A549 (cell line): Measurements from ENCODE around the gene EDARADD. TPM values are rescaled to one million over a fixed set of nuclear protein-coding genes. Genes with fewer than 3 reads are reported as not detected.
A peak's percentile ranks its signal among the peaks of the same experiment; 100 is the strongest.

Experiments used
- ATAC-seq, 2 experiments: fragments of 200-7000 bp in 1 of 2; fragments of >200 bp in 1 of 2; cut with Nextera tagmentation in 1 of 2; cut with Tn5 transposase in 1 of 2; 3 replicates each; pipeline versions ENCODE4 v1.8.0 to v1.9.1; 2018 to 2020; ENCODE audit warnings: mild to moderate bottlenecking in 1 of 2, moderate library complexity in 1 of 2
- CTCF ChIA-PET: fragments of 300-600 bp; sonication (Branson Sonifier 250); formaldehyde crosslinking; extraction: SDS; loops from one replicate; lab custom pipeline; 2021; ENCODE audit warnings: antibody characterized with exemption, inconsistent platforms; lab: Yijun Ruan, JAX
- POLR2A ChIA-PET: fragments of 350-600 bp; formaldehyde crosslinking; extraction: SDS; loops from one replicate; lab custom pipeline; 2021; ENCODE audit warnings: antibody characterized with exemption, inconsistent platforms; lab: Yijun Ruan, JAX
- DNase-seq, 2 experiments: peaks; one replicate each; pipeline versions ENCODE4 v3.0.0 to v3.0.0-alpha.2; 2011 to 2016; ENCODE audit warnings: low read depth in 1 of 2, low spot score in 1 of 2
- FAIRE-seq: peaks from 2 replicates; lab custom pipeline; 2011; peaks lifted over from hg19 to GRCh38; lab: Jason Lieb, UNC
- H3K27ac ChIP-seq, 2 experiments: fragments of >200 bp; sonication (Bioruptor Twin); formaldehyde crosslinking; 3 replicates each; pipeline ENCODE4 v1.5.1; 2016 to 2017
- H3K4me1 ChIP-seq: fragments of >200 bp; sonication (Bioruptor Twin); formaldehyde crosslinking; 3 replicates; pipeline ENCODE4 v1.6.1; 2016
- H3K4me2 ChIP-seq: fragments of >200 bp; sonication (Bioruptor Twin); formaldehyde crosslinking; 3 replicates; pipeline ENCODE4 v1.6.1; 2016
- H3K4me3 ChIP-seq: fragments of >200 bp; sonication (Bioruptor Twin); formaldehyde crosslinking; 3 replicates; pipeline ENCODE4 v1.5.1; 2016
- H3K9me3 ChIP-seq: fragments of >200 bp; sonication (Bioruptor Twin); formaldehyde crosslinking; 3 replicates; pipeline ENCODE4 v1.6.1; 2016
- ATOH8 ChIP-seq: fragments of 250-450 bp; sonication (Bioruptor Pico); IDR thresholded peaks from 2 replicates; pipeline ENCODE4 v1.5.0; 2020; ENCODE audit warnings: low read depth, mild to moderate bottlenecking, moderate library complexity
- CEBPB ChIP-seq, 2 experiments: fragments of >200 bp in 1 of 2; sonication (Bioruptor Twin) in 1 of 2; formaldehyde crosslinking in 1 of 2; IDR thresholded peaks; 2 replicates each; pipeline ENCODE4 v1.6.1; 2012 to 2016
- CHD2 ChIP-seq: fragments of 150-350 bp; IDR thresholded peaks from 2 replicates; pipeline ENCODE4 v1.6.1; 2014; ENCODE audit warnings: low read length; ENCODE audit not compliant: partially characterized antibody
- ELK1 ChIP-seq: fragments of 150-350 bp; IDR thresholded peaks from 2 replicates; pipeline ENCODE4 v1.6.1; 2014; ENCODE audit warnings: low read depth, mild to moderate bottlenecking, low read length
- FOSL2 ChIP-seq, 2 experiments: fragments of 450-650 bp in 1 of 2; fragments of >200 bp in 1 of 2; sonication (Bioruptor Twin) in 1 of 2; formaldehyde crosslinking; IDR thresholded peaks; 2 replicates each; pipeline versions ENCODE4 v1.5.0 to v1.6.1; 2016 to 2020; ENCODE audit warnings: mild to moderate bottlenecking in 1 of 2, moderate library complexity in 1 of 2
- FOXS1 ChIP-seq: fragments of 250-450 bp; sonication (Bioruptor Pico); IDR thresholded peaks from 2 replicates; pipeline ENCODE4 v1.5.0; 2020; ENCODE audit warnings: mild to moderate bottlenecking, moderate library complexity
- HES2 ChIP-seq: fragments of >200 bp; sonication (Bioruptor Twin); formaldehyde crosslinking; IDR thresholded peaks from 2 replicates; pipeline ENCODE4 v1.6.1; 2016
- HEYL ChIP-seq: fragments of 250-450 bp; sonication (Bioruptor Pico); IDR thresholded peaks from 2 replicates; pipeline ENCODE4 v1.8.0; 2021; ENCODE audit warnings: mild to moderate bottlenecking, moderate library complexity
- HMGXB4 ChIP-seq: fragments of 250-450 bp; sonication (Bioruptor Pico); IDR thresholded peaks from 2 replicates; pipeline ENCODE4 v1.5.0; 2021; ENCODE audit warnings: mild to moderate bottlenecking, moderate library complexity, borderline replicate concordance
- HOXA7 ChIP-seq: fragments of 250-450 bp; sonication (Bioruptor Pico); IDR thresholded peaks from 2 replicates; pipeline ENCODE4 v1.5.0; 2020; ENCODE audit warnings: mild to moderate bottlenecking, moderate library complexity
- HOXB13 ChIP-seq: fragments of 250-450 bp; sonication (Bioruptor Pico); IDR thresholded peaks from 2 replicates; pipeline ENCODE4 v1.5.0; 2020; ENCODE audit warnings: low read depth, mild to moderate bottlenecking, moderate library complexity
- HOXB5 ChIP-seq: fragments of 250-450 bp; sonication (Bioruptor Pico); IDR thresholded peaks from 2 replicates; pipeline ENCODE4 v1.5.0; 2020; ENCODE audit warnings: mild to moderate bottlenecking, moderate library complexity
- JUN ChIP-seq, 2 experiments: fragments of >200 bp; sonication (Bioruptor Twin); formaldehyde crosslinking; IDR thresholded peaks; 2 replicates in 1 of 2; 3 replicates in 1 of 2; pipeline ENCODE4 v1.6.1; 2016 to 2017
- JUNB ChIP-seq: fragments of >200 bp; sonication (Bioruptor Twin); formaldehyde crosslinking; IDR thresholded peaks from 2 replicates; pipeline ENCODE4 v1.6.1; 2016
- KDM1A ChIP-seq: fragments of 200-600 bp; sonication (generic); IDR thresholded peaks from 2 replicates; pipeline ENCODE4 v1.6.1; 2016; ENCODE audit warnings: low read depth, mild to moderate bottlenecking
- KDM5A ChIP-seq: fragments of 200-600 bp; sonication (generic); IDR thresholded peaks from 2 replicates; pipeline ENCODE4 v1.6.1; 2016; ENCODE audit warnings: antibody characterized with exemption, mild to moderate bottlenecking
- MAFK ChIP-seq: fragments of 450-650 bp; IDR thresholded peaks from 2 replicates; pipeline ENCODE4 v1.6.1; 2014; ENCODE audit not compliant: partially characterized antibody
- MAZ ChIP-seq: fragments of 150-350 bp; IDR thresholded peaks from 2 replicates; pipeline ENCODE4 v1.6.1; 2014; ENCODE audit warnings: antibody characterized with exemption, low read depth, low read length, borderline replicate concordance
- NFE2L2 ChIP-seq: fragments of 150-350 bp; conservative IDR thresholded peaks from 2 replicates; pipeline ENCODE4 v1.6.1; 2014; ENCODE audit warnings: low read length
- NPAS2 ChIP-seq: fragments of 250-450 bp; sonication (Bioruptor Pico); IDR thresholded peaks from 2 replicates; pipeline ENCODE4 v1.8.0; 2022; ENCODE audit warnings: mild to moderate bottlenecking, moderate library complexity, borderline replicate concordance
- NR3C1 ChIP-seq: fragments of >200 bp; sonication (Bioruptor Twin); formaldehyde crosslinking; IDR thresholded peaks from 3 replicates; pipeline ENCODE4 v1.6.1; 2017
- POLR2A ChIP-seq: IDR thresholded peaks from 2 replicates; pipeline ENCODE4 v1.6.1; 2012; ENCODE audit warnings: mild to moderate bottlenecking, low read length
- POLR2AphosphoS2 ChIP-seq: conservative IDR thresholded peaks from 2 replicates; pipeline ENCODE4 v1.6.1; 2012; ENCODE audit warnings: low read length, improper control_type of control experiment, inconsistent platforms
- RAD21 ChIP-seq, 2 experiments: fragments of >200 bp in 1 of 2; sonication (Bioruptor Twin) in 1 of 2; formaldehyde crosslinking in 1 of 2; IDR thresholded peaks in 1 of 2; conservative IDR thresholded peaks in 1 of 2; 2 replicates in 1 of 2; 3 replicates in 1 of 2; pipeline ENCODE4 v1.6.1; 2012 to 2018; ENCODE audit warnings: inconsistent platforms in 1 of 2
- RARB ChIP-seq: fragments of 250-450 bp; sonication (Bioruptor Pico); IDR thresholded peaks from 2 replicates; pipeline ENCODE4 v1.8.0; 2021; ENCODE audit warnings: mild to moderate bottlenecking, moderate library complexity
- RCOR1 ChIP-seq: fragments of 150-350 bp; IDR thresholded peaks from 2 replicates; pipeline ENCODE4 v1.6.1; 2014; ENCODE audit warnings: antibody characterized with exemption, low read length, low read depth
- RFX5 ChIP-seq: fragments of 450-650 bp; IDR thresholded peaks from 2 replicates; pipeline ENCODE4 v1.7.1; 2014; ENCODE audit warnings: antibody characterized with exemption, mild to moderate bottlenecking, moderate library complexity
- SREBF2 ChIP-seq: fragments of 450-650 bp; IDR thresholded peaks from 2 replicates; pipeline ENCODE4 v1.6.1; 2014; ENCODE audit warnings: mild to moderate bottlenecking, moderate library complexity
- TFCP2L1 ChIP-seq: fragments of 250-450 bp; sonication (Bioruptor Pico); IDR thresholded peaks from 2 replicates; pipeline ENCODE4 v1.5.0; 2021; ENCODE audit warnings: mild to moderate bottlenecking
- ZC3H11A ChIP-seq: fragments of 450-650 bp; IDR thresholded peaks from 2 replicates; pipeline ENCODE4 v1.6.1; 2014; ENCODE audit warnings: antibody characterized with exemption, mild to moderate bottlenecking
- ZFP36 ChIP-seq: fragments of 450-650 bp; IDR thresholded peaks from 2 replicates; pipeline ENCODE4 v1.6.1; 2014; ENCODE audit warnings: borderline replicate concordance; ENCODE audit not compliant: partially characterized antibody
- ZNF302 ChIP-seq: fragments of 250-450 bp; sonication (Bioruptor Pico); IDR thresholded peaks from 2 replicates; pipeline ENCODE4 v1.9.0; 2021; ENCODE audit warnings: inconsistent platforms, mild to moderate bottlenecking, moderate library complexity
- WGBS: methylation state at CpG from one replicate; pipeline ENCODE4 v1.1.6; 2017; ENCODE audit errors: missing lambda C conversion rate; 5-methylcytosine and 5-hydroxymethylcytosine counted together
- polyA plus RNA-seq, 4 experiments: library from polyadenylated mRNA; depleted of rRNA in 3 of 4; stranded (reverse); fragments of >200 nt; fragmentation: RNase III in 1 of 4; extraction: RNeasy Plus Mini Kit Qiagen cat#74134 plus additional on column Dnase treatment in 1 of 4; gene quantifications; 2 replicates in 3 of 4; 3 replicates in 1 of 4; pipeline ENCODE4 v1.2.3, GENCODE V29; 2011 to 2017
- TF ChIP-seq, protein P1 (sequence below): fragments of >200 bp; sonication (Bioruptor Twin); formaldehyde crosslinking; IDR thresholded peaks from 3 replicates; pipeline ENCODE4 v1.5.1; 2016
- TF ChIP-seq, protein P2 (sequence below): fragments of >200 bp; sonication (Bioruptor Twin); formaldehyde crosslinking; IDR thresholded peaks from 3 replicates; pipeline ENCODE4 v1.6.1; 2016
- TF ChIP-seq, protein P3 (sequence below): IDR thresholded peaks from 2 replicates; pipeline ENCODE4 v1.6.1; 2012

EDARADD gene
- polyA plus RNA-seq, 2 of the 4 experiments (the other 2 are of a cell fraction): 2.1 to 5.8 TPM

DNA sequence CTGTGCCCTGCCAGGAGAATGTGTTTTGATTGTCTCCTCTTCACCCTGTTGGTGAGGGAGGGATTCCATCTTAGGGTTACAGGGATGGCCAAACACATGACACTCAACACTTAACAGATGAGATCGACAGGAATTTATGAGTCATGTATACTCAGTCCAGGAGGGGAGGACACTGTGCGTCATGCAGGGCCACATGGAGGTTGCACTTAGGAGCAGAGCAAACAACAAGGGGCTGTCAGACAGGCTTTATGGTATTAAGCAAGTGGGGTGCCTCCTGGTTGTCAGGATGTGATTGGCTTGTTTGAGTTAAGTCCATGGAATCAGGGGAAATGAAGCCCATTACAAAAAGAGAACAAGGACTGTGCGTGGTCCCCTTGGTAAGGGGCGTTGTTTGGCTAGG is 26.9 kb downstream of the EDARADD start:
- FAIRE-seq: no peak
- POLR2A ChIA-PET: no interaction called here
- 30% methylated on average over 4 of the region's 4 CpGs for WGBS
- Histone ChIP-seq H3K4me2 (peak overlapping the region; percentile 25), H3K4me3 (no peak overlapping the region), H3K27ac (peak overlapping the region; percentile 64 to 74), H3K9me3 (no peaks in the 10 kb centered on the region), H3K4me1 (peaks cover 29% of the 10 kb centered on the region)
- CTCF ChIA-PET: no interaction called here
- DNase-seq: peak; percentile 65 to 91
- ATAC-seq: peak; percentile 95 to 97
- TF ChIP-seq RFX5: no peak
- no peak for TF ChIP-seq ZFP36
- TF ChIP-seq MAZ: no peak
- no peak for TF ChIP-seq HES2
- TF ChIP-seq HEYL (CRISPR knock-in tag): no peak
- no peak for TF ChIP-seq MAFK
- peak; percentile 19; the same call in 1 of the 2 replicates for TF ChIP-seq HOXB5 (CRISPR knock-in tag)
- TF ChIP-seq HOXA7 (CRISPR knock-in tag): no peak
- TF ChIP-seq, protein P1, sequence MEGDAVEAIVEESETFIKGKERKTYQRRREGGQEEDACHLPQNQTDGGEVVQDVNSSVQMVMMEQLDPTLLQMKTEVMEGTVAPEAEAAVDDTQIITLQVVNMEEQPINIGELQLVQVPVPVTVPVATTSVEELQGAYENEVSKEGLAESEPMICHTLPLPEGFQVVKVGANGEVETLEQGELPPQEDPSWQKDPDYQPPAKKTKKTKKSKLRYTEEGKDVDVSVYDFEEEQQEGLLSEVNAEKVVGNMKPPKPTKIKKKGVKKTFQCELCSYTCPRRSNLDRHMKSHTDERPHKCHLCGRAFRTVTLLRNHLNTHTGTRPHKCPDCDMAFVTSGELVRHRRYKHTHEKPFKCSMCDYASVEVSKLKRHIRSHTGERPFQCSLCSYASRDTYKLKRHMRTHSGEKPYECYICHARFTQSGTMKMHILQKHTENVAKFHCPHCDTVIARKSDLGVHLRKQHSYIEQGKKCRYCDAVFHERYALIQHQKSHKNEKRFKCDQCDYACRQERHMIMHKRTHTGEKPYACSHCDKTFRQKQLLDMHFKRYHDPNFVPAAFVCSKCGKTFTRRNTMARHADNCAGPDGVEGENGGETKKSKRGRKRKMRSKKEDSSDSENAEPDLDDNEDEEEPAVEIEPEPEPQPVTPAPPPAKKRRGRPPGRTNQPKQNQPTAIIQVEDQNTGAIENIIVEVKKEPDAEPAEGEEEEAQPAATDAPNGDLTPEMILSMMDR: no peak
- no peak for TF ChIP-seq NFE2L2
- no peak for TF ChIP-seq FOXS1
- no peak for TF ChIP-seq ZC3H11A
- TF ChIP-seq HMGXB4 (CRISPR knock-in tag): no peak
- no peak for TF ChIP-seq TFCP2L1 (CRISPR knock-in tag)
- no peak for TF ChIP-seq RCOR1
- TF ChIP-seq KDM5A: no peak
- TF ChIP-seq CHD2: no peak
- TF ChIP-seq POLR2AphosphoS2: no peak
- peak; percentile 31 to 71; a peak in 2 of 4 replicates for TF ChIP-seq CEBPB (IDR thresholded peaks at IDR 0.05)
- TF ChIP-seq POLR2A: no peak
- TF ChIP-seq JUNB: peak; percentile 64
- 0 out of 2 replicates have a peak, but pooled peaks have one; percentile 26 for TF ChIP-seq HOXB13
- no peak for TF ChIP-seq RAD21 (conservative IDR thresholded peaks at IDR 0.05 in 1 of 2, IDR thresholded peaks at IDR 0.05 in 1 of 2)
- no peak for TF ChIP-seq ATOH8
- no peak for TF ChIP-seq NR3C1
- TF ChIP-seq FOSL2 (IDR thresholded peaks at IDR 0.05): peak; percentile 50; the same call in 1 of the 2 replicates
- TF ChIP-seq FOSL2 (CRISPR knock-in tag; IDR thresholded peaks at IDR 0.05): peak; percentile 94
- TF ChIP-seq SREBF2: no peak
- no peak for TF ChIP-seq NPAS2 (CRISPR knock-in tag)
- TF ChIP-seq, protein P2, sequence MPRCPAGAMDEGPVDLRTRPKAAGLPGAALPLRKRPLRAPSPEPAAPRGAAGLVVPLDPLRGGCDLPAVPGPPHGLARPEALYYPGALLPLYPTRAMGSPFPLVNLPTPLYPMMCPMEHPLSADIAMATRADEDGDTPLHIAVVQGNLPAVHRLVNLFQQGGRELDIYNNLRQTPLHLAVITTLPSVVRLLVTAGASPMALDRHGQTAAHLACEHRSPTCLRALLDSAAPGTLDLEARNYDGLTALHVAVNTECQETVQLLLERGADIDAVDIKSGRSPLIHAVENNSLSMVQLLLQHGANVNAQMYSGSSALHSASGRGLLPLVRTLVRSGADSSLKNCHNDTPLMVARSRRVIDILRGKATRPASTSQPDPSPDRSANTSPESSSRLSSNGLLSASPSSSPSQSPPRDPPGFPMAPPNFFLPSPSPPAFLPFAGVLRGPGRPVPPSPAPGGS: no peak
- no peak for TF ChIP-seq ZNF302
- TF ChIP-seq JUN (IDR thresholded peaks at IDR 0.05): 0 out of 5 replicates have a peak, but pooled peaks of 1 of the 2 experiments have one; percentile 44
- no peak for TF ChIP-seq ELK1
- TF ChIP-seq, protein P3, sequence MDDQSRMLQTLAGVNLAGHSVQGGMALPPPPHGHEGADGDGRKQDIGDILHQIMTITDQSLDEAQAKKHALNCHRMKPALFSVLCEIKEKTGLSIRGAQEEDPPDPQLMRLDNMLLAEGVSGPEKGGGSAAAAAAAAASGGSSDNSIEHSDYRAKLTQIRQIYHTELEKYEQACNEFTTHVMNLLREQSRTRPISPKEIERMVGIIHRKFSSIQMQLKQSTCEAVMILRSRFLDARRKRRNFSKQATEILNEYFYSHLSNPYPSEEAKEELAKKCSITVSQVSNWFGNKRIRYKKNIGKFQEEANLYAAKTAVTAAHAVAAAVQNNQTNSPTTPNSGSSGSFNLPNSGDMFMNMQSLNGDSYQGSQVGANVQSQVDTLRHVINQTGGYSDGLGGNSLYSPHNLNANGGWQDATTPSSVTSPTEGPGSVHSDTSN: no peak
- no peak for TF ChIP-seq RARB
- no peak for TF ChIP-seq KDM1A
